HEK293 (cell line): Measurements from ENCODE around the gene FZR1.

ENCODE experiments used
- CTCF ChIA-PET: fragments of 350-600 bp; formaldehyde crosslinking; extraction: SDS; loops from one replicate; lab custom pipeline; 2021; ENCODE audit warnings: antibody characterized with exemption; lab: Yijun Ruan, JAX
- POLR2A ChIA-PET: fragments of 300-600 bp; formaldehyde crosslinking; extraction: SDS; loops from one replicate; lab custom pipeline; 2020; ENCODE audit warnings: antibody characterized with exemption, inconsistent platforms; lab: Yijun Ruan, JAX
- H3K27ac ChIP-seq: fragments of 200-500 bp; sonication (Bioruptor generic); 2 replicates; pipeline ENCODE4 v1.5.1; 2014; ENCODE audit warnings: low read depth, low read length, control low read depth, inconsistent platforms; ENCODE audit errors: extremely low read depth
- H3K36me3 ChIP-seq, 2 experiments: fragments of 200-500 bp in 1 of 2; sonication (Bioruptor generic) in 1 of 2; 1 replicate in 1 of 2; 2 replicates in 1 of 2; pipeline ENCODE4 v1.5.1; 2014 to 2017; ENCODE audit warnings: inconsistent platforms in 2 of 2, low read length in 2 of 2; ENCODE audit not compliant: control insufficient read depth in 2 of 2, insufficient read depth in 1 of 2
- H3K4me1 ChIP-seq: fragments of 200-500 bp; sonication (Bioruptor generic); 2 replicates; pipeline ENCODE4 v1.5.1; 2014; ENCODE audit warnings: mild to moderate bottlenecking, low read length, inconsistent platforms; ENCODE audit not compliant: control insufficient read depth, insufficient read depth
- H3K4me3 ChIP-seq: 2 replicates; pipeline ENCODE4 v1.5.1; 2011; ENCODE audit warnings: low read depth, mild to moderate bottlenecking, control low read depth, low read length, moderate library complexity
- H3K9me3 ChIP-seq: fragments of 200-500 bp; sonication (Bioruptor generic); 2 replicates; pipeline ENCODE4 v1.5.1; 2014; ENCODE audit warnings: low read depth, low read length, inconsistent platforms; ENCODE audit not compliant: control insufficient read depth, insufficient read depth
- BCL6B ChIP-seq: fragments of 450-650 bp; formaldehyde crosslinking; IDR thresholded peaks from 2 replicates; pipeline ENCODE4 v1.5.1; 2017; ENCODE audit warnings: missing biosample characterization, missing genetic modification characterization
- GLIS2 ChIP-seq: fragments of 450-650 bp; formaldehyde crosslinking; IDR thresholded peaks from 2 replicates; pipeline ENCODE4 v1.5.1; 2016; ENCODE audit warnings: missing biosample characterization, missing genetic modification characterization
- HOXA7 ChIP-seq: sonication (generic); formaldehyde crosslinking; IDR thresholded peaks from 2 replicates; pipeline ENCODE4 v1.8.1; 2022; ENCODE audit warnings: missing genetic modification reagents, borderline replicate concordance
- HOXC10 ChIP-seq: sonication (generic); formaldehyde crosslinking; IDR thresholded peaks from 2 replicates; pipeline ENCODE4 v1.8.1; 2023; ENCODE audit warnings: mild to moderate bottlenecking, missing genetic modification reagents
- KLF9 ChIP-seq: fragments of 450-650 bp; formaldehyde crosslinking; IDR thresholded peaks from 2 replicates; pipeline ENCODE4 v1.5.1; 2016; ENCODE audit warnings: missing biosample characterization, missing genetic modification characterization, low read depth
- PRDM4 ChIP-seq: fragments of 450-650 bp; formaldehyde crosslinking; IDR thresholded peaks from 2 replicates; pipeline ENCODE4 v1.5.1; 2017; ENCODE audit warnings: missing biosample characterization, missing genetic modification characterization
- SCRT2 ChIP-seq: fragments of 450-650 bp; formaldehyde crosslinking; IDR thresholded peaks from 2 replicates; pipeline ENCODE4 v1.5.1; 2016; ENCODE audit warnings: missing biosample characterization, missing genetic modification characterization
- TCF7L2 ChIP-seq: IDR thresholded peaks from 2 replicates; pipeline ENCODE4 v1.6.1; 2011; ENCODE audit warnings: low read depth, mild to moderate bottlenecking, inconsistent platforms, low read length, moderate library complexity, borderline replicate concordance
- WT1 ChIP-seq: fragments of 450-650 bp; formaldehyde crosslinking; IDR thresholded peaks from 2 replicates; pipeline ENCODE4 v1.5.1; 2016; ENCODE audit warnings: missing biosample characterization, missing genetic modification characterization
- ZBTB11 ChIP-seq: fragments of 450-650 bp; formaldehyde crosslinking; conservative IDR thresholded peaks from 2 replicates; pipeline ENCODE4 v1.5.1; 2016; ENCODE audit warnings: low read depth, missing biosample characterization, missing genetic modification characterization
- ZBTB26 ChIP-seq: fragments of 450-650 bp; formaldehyde crosslinking; optimal IDR thresholded peaks from 2 replicates; pipeline ENCODE3; 2016; ENCODE audit warnings: missing biosample characterization, mild to moderate bottlenecking, missing genetic modification characterization
- ZNF133 ChIP-seq: fragments of 450-650 bp; formaldehyde crosslinking; IDR thresholded peaks from 2 replicates; pipeline ENCODE4 v1.5.1; 2016; ENCODE audit warnings: missing biosample characterization, missing genetic modification characterization
- ZNF19 ChIP-seq: fragments of 450-650 bp; formaldehyde crosslinking; IDR thresholded peaks from 2 replicates; pipeline ENCODE4; 2016; ENCODE audit warnings: missing biosample characterization, missing genetic modification characterization, low read depth
- ZNF24 ChIP-seq: fragments of 450-650 bp; formaldehyde crosslinking; IDR thresholded peaks from 2 replicates; pipeline ENCODE4 v1.5.1; 2016; ENCODE audit warnings: missing biosample characterization, missing genetic modification characterization
- ZNF274 ChIP-seq, 2 experiments: fragments of 200-500 bp in 1 of 2; fragments of 450-650 bp in 1 of 2; sonication (Bioruptor generic) in 1 of 2; formaldehyde crosslinking in 1 of 2; IDR thresholded peaks; 2 replicates each; pipeline versions ENCODE4 v1.5.1 to v1.6.1; 2014 to 2016; ENCODE audit warnings: borderline replicate concordance in 1 of 2, inconsistent platforms in 1 of 2, low read length in 1 of 2, missing biosample characterization in 1 of 2, missing genetic modification characterization in 1 of 2
- ZNF341 ChIP-seq: fragments of 450-650 bp; formaldehyde crosslinking; IDR thresholded peaks from 2 replicates; pipeline ENCODE4; 2016; ENCODE audit warnings: low read depth, missing biosample characterization, missing genetic modification characterization
- ZNF394 ChIP-seq: fragments of 450-650 bp; formaldehyde crosslinking; IDR thresholded peaks from 2 replicates; pipeline ENCODE4 v1.5.1; 2016; ENCODE audit warnings: missing biosample characterization, missing genetic modification characterization, mild to moderate bottlenecking, moderate library complexity, borderline replicate concordance
- ZNF660 ChIP-seq: fragments of 450-650 bp; IDR thresholded peaks from 2 replicates; pipeline ENCODE4 v1.5.1; 2018; ENCODE audit warnings: missing biosample characterization, mild to moderate bottlenecking, missing genetic modification characterization
- ZNF768 ChIP-seq: fragments of 450-650 bp; formaldehyde crosslinking; IDR thresholded peaks from 2 replicates; pipeline ENCODE4 v1.5.1; 2018; ENCODE audit warnings: missing biosample characterization, mild to moderate bottlenecking, missing genetic modification characterization
- ZNF785 ChIP-seq: fragments of 450-650 bp; formaldehyde crosslinking; IDR thresholded peaks from 2 replicates; pipeline ENCODE4 v1.5.1; 2016; ENCODE audit warnings: missing biosample characterization, missing genetic modification characterization

Gene FZR1

GRCh38 chr19:3462991-3463713 lies 43.0 kb upstream of the FZR1 start (continued):
- TF ChIP-seq ZNF133 (tag by site-specific recombination) = no peak
- TF ChIP-seq ZNF274 (IDR thresholded peaks at IDR 0.05; ENCODE audit: low read length) = no peak
- no peak for TF ChIP-seq ZNF274 (tag by site-specific recombination; IDR thresholded peaks at IDR 0.05; ENCODE audit: borderline replicate concordance)
- TF ChIP-seq ZNF394 = no peak
- no peak for TF ChIP-seq KLF9
- TF ChIP-seq WT1 (tag by site-specific recombination) = no peak
- TF ChIP-seq ZNF24 = no peak
- no peak for TF ChIP-seq ZBTB26
- no peak for TF ChIP-seq ZBTB11 (tag by site-specific recombination)

GRCh38 chr19:3463714-3464586 lies 42.2 kb upstream of the FZR1 start:
- Histone ChIP-seq H3K4me3 (no peak overlapping the region), H3K27ac (no peak overlapping the region), H3K4me1 (peaks cover 3% of the 10 kb centered on the region; the same call in 1 of the 2 replicates), H3K9me3 (no peaks in the 10 kb centered on the region), H3K36me3 (peaks cover 0 to 3% of the 10 kb centered on the region in 2 experiments; a peak in 2 of 3 replicates)
- TF ChIP-seq ZNF341 (tag by site-specific recombination) = peak; percentile 20; the same call in 1 of the 2 replicates
- TF ChIP-seq SCRT2 (tag by site-specific recombination) = no peak
- 0 out of 2 replicates have a peak, but pooled peaks have one; percentile 21 for TF ChIP-seq GLIS2 (tag by site-specific recombination)
- ChIA-PET POLR2A (interaction anchor here (0.6 kb wide), 1 partner anchor 77 kb away, joined by 5 read pairs; no protein-coding TSS in a partner anchor), CTCF (interaction anchor here (0.5 to 1.6 kb wide), 3 partner anchors 33 to 388 kb away, joined by 3 to 4 read pairs (median 3); no protein-coding TSS in a partner anchor)

GRCh38 chr19:3464587-3465235 lies 41.4 kb upstream of the FZR1 start:
- Histone ChIP-seq H3K4me1 (no peaks in the 10 kb centered on the region), H3K27ac (no peak overlapping the region), H3K9me3 (no peaks in the 10 kb centered on the region), H3K4me3 (no peak overlapping the region), H3K36me3 (peaks cover 0 to 3% of the 10 kb centered on the region in 2 experiments; a peak in 2 of 3 replicates)
- ChIA-PET POLR2A (interaction anchor here (0.6 kb wide), 2 partner anchors 52 to 76 kb away, joined by 3 to 5 read pairs; no protein-coding TSS in a partner anchor), CTCF (interaction anchor here (0.5 to 1.6 kb wide), 5 partner anchors 20 to 389 kb away, joined by 3 to 4 read pairs (median 3); no protein-coding TSS in a partner anchor)
- no peak for TF ChIP-seq PRDM4 (tag by site-specific recombination)
- no peak for TF ChIP-seq ZNF768 (tag by site-specific recombination)
- TF ChIP-seq HOXA7 (CRISPR knock-in tag) = no peak
- TF ChIP-seq ZNF19 (tag by site-specific recombination) = no peak
- no peak for TF ChIP-seq TCF7L2
- no peak for TF ChIP-seq BCL6B (tag by site-specific recombination)
- TF ChIP-seq HOXC10 (CRISPR knock-in tag) = no peak
- no peak for TF ChIP-seq ZNF660
- TF ChIP-seq ZNF785 (tag by site-specific recombination) = no peak
